ENCODE data around the gene PXK. TPM values are rescaled to one million over a fixed set of nuclear protein-coding genes. Genes with fewer than 3 reads are reported as not detected.

PXK gene
- total RNA-seq, 1 donor from 2014 or later, result 12.4 TPM

DNA sequence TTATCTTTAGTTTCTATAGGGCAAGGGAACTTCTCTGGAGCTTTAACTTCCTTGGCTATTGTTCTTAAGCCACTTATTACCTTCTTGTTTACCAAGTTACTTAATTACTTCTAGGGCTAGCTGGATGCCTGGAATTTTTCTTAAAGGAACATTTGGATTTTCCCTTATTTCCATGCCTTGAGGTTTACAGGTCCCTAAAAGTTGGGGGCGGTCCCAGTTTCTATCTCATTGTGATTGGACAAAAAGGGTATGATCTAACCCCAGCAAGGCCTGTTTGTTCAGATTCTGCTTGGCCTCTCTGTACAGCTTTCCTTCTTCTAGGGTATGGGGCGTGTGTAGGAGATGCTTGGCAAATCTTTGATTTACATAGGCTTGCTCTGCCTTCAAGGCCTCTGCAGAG is 83.5 kb downstream of the PXK start:
- DNase-seq (ENCODE audit: extremely low spot score, unreplicated experiment), result no peak
- Mint-ChIP-seq H3K27ac (peak overlapping the region; percentile 21), H3K4me1 (ENCODE audit: unreplicated experiment) (peaks cover 12% of the 10 kb centered on the region), H3K27me3 (no peaks in the 10 kb centered on the region), H3K9me3 (no peaks in the 10 kb centered on the region), H3K4me3 (no peak overlapping the region), H3K36me3 (peaks cover 7% of the 10 kb centered on the region)
- TF ChIP-seq, protein P1, sequence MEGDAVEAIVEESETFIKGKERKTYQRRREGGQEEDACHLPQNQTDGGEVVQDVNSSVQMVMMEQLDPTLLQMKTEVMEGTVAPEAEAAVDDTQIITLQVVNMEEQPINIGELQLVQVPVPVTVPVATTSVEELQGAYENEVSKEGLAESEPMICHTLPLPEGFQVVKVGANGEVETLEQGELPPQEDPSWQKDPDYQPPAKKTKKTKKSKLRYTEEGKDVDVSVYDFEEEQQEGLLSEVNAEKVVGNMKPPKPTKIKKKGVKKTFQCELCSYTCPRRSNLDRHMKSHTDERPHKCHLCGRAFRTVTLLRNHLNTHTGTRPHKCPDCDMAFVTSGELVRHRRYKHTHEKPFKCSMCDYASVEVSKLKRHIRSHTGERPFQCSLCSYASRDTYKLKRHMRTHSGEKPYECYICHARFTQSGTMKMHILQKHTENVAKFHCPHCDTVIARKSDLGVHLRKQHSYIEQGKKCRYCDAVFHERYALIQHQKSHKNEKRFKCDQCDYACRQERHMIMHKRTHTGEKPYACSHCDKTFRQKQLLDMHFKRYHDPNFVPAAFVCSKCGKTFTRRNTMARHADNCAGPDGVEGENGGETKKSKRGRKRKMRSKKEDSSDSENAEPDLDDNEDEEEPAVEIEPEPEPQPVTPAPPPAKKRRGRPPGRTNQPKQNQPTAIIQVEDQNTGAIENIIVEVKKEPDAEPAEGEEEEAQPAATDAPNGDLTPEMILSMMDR (conservative IDR thresholded peaks at IDR 0.05), result no peak

DNA sequence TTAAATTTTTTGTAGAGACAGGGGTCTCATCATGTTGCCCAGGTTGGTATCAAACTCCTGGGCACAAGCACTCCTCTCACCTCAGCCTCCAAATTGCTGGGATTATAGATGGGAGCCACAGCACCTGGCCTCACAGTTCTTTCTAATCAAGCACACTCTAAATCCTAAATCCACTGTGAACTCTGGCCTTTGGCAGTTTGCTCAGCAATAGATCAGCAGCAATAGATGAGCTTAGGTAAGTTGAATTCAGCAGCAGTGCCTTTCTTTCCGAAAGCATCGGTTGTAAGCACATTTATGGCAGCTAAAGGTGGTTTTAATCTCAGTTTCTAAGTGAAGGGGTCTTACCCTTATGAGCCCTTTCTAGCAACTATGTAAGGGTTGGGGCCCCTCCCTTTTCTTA is 84.4 kb downstream of the PXK start:
- DNase-seq (ENCODE audit: extremely low spot score, unreplicated experiment), result no peak
- H3K9me3 Mint-ChIP-seq, result no peaks in the 10 kb centered on the region
- H3K36me3 Mint-ChIP-seq, result peaks cover 11% of the 10 kb centered on the region
- H3K27ac Mint-ChIP-seq, result no peak overlapping the region
- H3K4me1 Mint-ChIP-seq (ENCODE audit: unreplicated experiment), result peaks cover 12% of the 10 kb centered on the region
- no peak overlapping the region for H3K4me3 Mint-ChIP-seq
- TF ChIP-seq, protein P1 (conservative IDR thresholded peaks at IDR 0.05), result no peak
- no peaks in the 10 kb centered on the region for H3K27me3 Mint-ChIP-seq

- no peak overlapping the region for H3K4me3 Mint-ChIP-seq
- no peak overlapping the region for H3K27ac Mint-ChIP-seq
- DNase-seq (ENCODE audit: extremely low spot score, unreplicated experiment), result no peak
- TF ChIP-seq, protein P1 (conservative IDR thresholded peaks at IDR 0.05), result no peak
- H3K27me3 Mint-ChIP-seq, result no peaks in the 10 kb centered on the region
- H3K4me1 Mint-ChIP-seq (ENCODE audit: unreplicated experiment), result peaks cover 12% of the 10 kb centered on the region
- peaks cover 15% of the 10 kb centered on the region for H3K36me3 Mint-ChIP-seq
- no peaks in the 10 kb centered on the region for H3K9me3 Mint-ChIP-seq
Measured at GRCh38 chr3:58418227-58418626, 85.5 kb downstream of the PXK start.

DNA sequence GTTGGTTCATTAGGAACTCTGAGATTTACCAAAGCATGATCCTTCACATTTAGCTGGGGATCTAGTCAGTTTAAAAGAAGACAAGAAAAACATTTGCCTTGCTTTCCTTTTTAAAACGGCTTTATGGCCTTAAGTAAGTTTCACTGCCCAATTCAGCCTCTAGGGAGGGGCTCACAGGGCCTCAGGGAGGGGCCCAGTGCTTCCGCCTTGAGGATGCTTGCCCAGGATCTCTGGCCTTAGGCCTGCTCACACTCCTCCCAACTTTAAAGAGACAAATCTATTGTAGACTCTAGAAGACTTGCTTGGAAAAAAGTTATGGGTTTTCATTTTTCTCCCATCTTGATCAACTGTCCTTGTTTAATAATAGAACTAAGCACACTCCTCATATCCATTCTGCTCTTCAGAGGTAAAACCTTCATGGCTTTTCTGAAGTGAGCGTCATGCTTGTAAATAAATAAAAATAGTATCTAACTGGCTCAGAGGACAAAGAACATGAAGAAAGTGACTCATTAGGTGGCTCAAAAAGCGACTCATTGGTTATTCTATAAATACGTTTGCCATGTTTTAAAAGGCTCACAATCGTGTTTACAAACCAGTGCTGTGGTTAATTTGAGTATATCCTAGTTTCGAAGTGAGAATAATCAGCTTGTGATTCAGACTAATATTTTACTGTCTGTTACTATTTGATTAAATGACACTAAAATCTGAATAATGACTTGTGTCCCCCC is 87.3 kb downstream of the PXK start:
- Mint-ChIP-seq H3K27ac (no peak overlapping the region), H3K36me3 (peaks cover 18% of the 10 kb centered on the region), H3K27me3 (no peaks in the 10 kb centered on the region), H3K9me3 (no peaks in the 10 kb centered on the region), H3K4me1 (ENCODE audit: unreplicated experiment) (peaks cover 4% of the 10 kb centered on the region), H3K4me3 (no peak overlapping the region)
- TF ChIP-seq, protein P1 (conservative IDR thresholded peaks at IDR 0.05), result no peak
- DNase-seq (ENCODE audit: extremely low spot score, unreplicated experiment), result no peak

DNA sequence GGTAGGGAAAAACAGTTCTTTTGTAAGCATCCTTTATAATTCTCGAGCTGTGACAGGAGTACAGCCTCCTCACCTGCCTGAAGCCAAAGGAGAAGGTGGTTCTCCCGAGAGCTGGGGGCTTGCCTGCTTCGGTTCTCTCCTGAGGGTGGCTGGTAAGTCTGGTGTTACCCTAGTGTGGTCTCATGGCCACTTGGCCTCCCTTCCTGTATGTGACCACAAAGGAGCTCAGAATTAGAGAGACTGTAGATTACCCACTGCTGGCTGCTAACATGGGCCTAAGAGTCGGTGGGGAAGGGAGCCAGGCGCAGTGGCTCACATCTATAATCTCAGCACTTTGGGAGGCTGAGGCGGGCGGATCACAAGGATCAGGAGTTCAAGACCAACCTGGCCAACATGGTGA is 88.3 kb downstream of the PXK start:
- DNase-seq (ENCODE audit: extremely low spot score, unreplicated experiment), result no peak
- peaks cover 4% of the 10 kb centered on the region for H3K4me1 Mint-ChIP-seq (ENCODE audit: unreplicated experiment)
- H3K27ac Mint-ChIP-seq, result no peak overlapping the region
- no peaks in the 10 kb centered on the region for H3K9me3 Mint-ChIP-seq
- peaks cover 24% of the 10 kb centered on the region for H3K36me3 Mint-ChIP-seq
- TF ChIP-seq, protein P1 (conservative IDR thresholded peaks at IDR 0.05), result no peak
- no peaks in the 10 kb centered on the region for H3K27me3 Mint-ChIP-seq
- H3K4me3 Mint-ChIP-seq, result no peak overlapping the region

All from type B pancreatic cell (in vitro differentiated cells).